ENCODE data around the gene SMIM27. TPM values are rescaled to one million over a fixed set of nuclear protein-coding genes. Genes with fewer than 3 reads are reported as not detected.

SMIM27 gene
- 8.1 TPM for total RNA-seq (2021; ENCODE audit: unreplicated experiment)
- polyA plus RNA-seq (2012), result 16.2 and 21.9 TPM in 2 replicates
- percentile 37 among the genes with signal in this experiment for Bru-seq, nascent RNA
- percentile 22 among the genes with signal in this experiment for BruChase-seq, experiment 1, labeled RNA remaining after a 6-hour chase
- BruChase-seq, experiment 2, labeled RNA remaining after a 2-hour chase, result percentile 24 among the genes with signal in this experiment
- long read RNA-seq, partial matches to known transcripts, result 9 of 11 reads
- long read RNA-seq, other reads (novel, unspliced or antisense), result 1 of 11 reads

GRCh38 chr9:32552172-32552872 is at the start of gene SMIM27, which contains the start of gene TOPORS:
TSS of gene SMIM27 (plus strand) at chr9:32552327. CDS start at chr9:32552435, 108 bp downstream.
TSS of gene TOPORS (minus strand) at chr9:32552586. CDS start at chr9:32552436, 150 bp downstream.
- Histone ChIP-seq H3K9ac (ENCODE audit: low read length) (peak within 1 kb of the TSS; percentile 75), H3K9me2 (ENCODE audit: insufficient read depth) (no peaks in the 10 kb centered on the region), H3K9me3 (ENCODE audit: control insufficient read depth in 1 of 2, insufficient read depth in 1 of 2, low read depth in 1 of 2, low read length in 2 of 2) (no peaks in the 10 kb centered on the region), H3K4me3 (replicated peaks in 1 of 2; ENCODE audit: low read depth in 1 of 2, low read length in 2 of 2) (peak within 1 kb of the TSS; percentile 61 to 83), H2AFZ (ENCODE audit: low read depth, low read length, poor library complexity, severe bottlenecking) (peak within 1 kb of the TSS; percentile 47), H3K27me3 (ENCODE audit: insufficient read depth, low read length) (no peaks in the 10 kb centered on the region), H3K36me3 (ENCODE audit: control insufficient read depth in 1 of 2, insufficient read depth in 2 of 2, low read length in 2 of 2) (no peaks in the 10 kb centered on the region; a peak in 2 of 4 replicates), H3K27ac (ENCODE audit: low read depth, low read length) (peak within 1 kb of the TSS; percentile 83), H3K4me2 (ENCODE audit: low read length) (peak within 1 kb of the TSS; percentile 94), H3K79me2 (ENCODE audit: insufficient read depth, low read length) (peaks cover 61% of the 10 kb centered on the region), H3K4me1 (ENCODE audit: control insufficient read depth in 1 of 2, insufficient read depth in 2 of 2, low read length in 2 of 2) (peaks cover 8 to 22% of the 10 kb centered on the region in 2 experiments), H4K20me1 (ENCODE audit: insufficient read depth) (no peaks in the 10 kb centered on the region)
- TSS peak; percentile 82 for BruUV-seq (replicated peaks)
- CTCF ChIA-PET, result interaction anchor here (1.3 to 1.9 kb wide), 2 partner anchors 26 to 173 kb away, joined by 5 to 16 read pairs; partner anchors contain the start of gene RIGI
- POLR2A ChIA-PET, result interaction anchor here (1.4 to 2.3 kb wide), 2 partner anchors 29 to 473 kb away, joined by 3 to 6 read pairs; partner anchors contain the start of gene DNAJA1
- peak; percentile 84 for DNase-seq (ENCODE audit: low read depth, low spot score)
- intact Hi-C loops (cut with micrococcal nuclease), result no loop called here
- ATAC-seq, result peak; percentile 89
- RAD21 ChIA-PET (ENCODE audit: low non-redundant PET in 1 of 2, low total read pairs in 2 of 2, uncharacterized antibody in 2 of 2, unreplicated experiment in 2 of 2), result interaction anchor here in 1 of 2 experiments (1.1 kb wide), 1 partner anchor 26 kb away, joined by 3 read pairs; the partner anchor contains the start of gene RIGI
- TF ChIP-seq ZBTB33 (IDR thresholded peaks at IDR 0.05; ENCODE audit: extremely low read depth, insufficient replicate concordance, low read length) (no peak), EZH2 (IDR thresholded peaks at IDR 0.05) (no peak), CTCF (IDR thresholded peaks at IDR 0.05 in 2 of 3, conservative IDR thresholded peaks at IDR 0.05 in 1 of 3; ENCODE audit: borderline replicate concordance in 1 of 3, insufficient read depth in 1 of 3, low read depth in 2 of 3, low read length in 2 of 3) (no peak), TCF7L2 (IDR thresholded peaks at IDR 0.05; ENCODE audit: borderline replicate concordance, extremely low read depth, insufficient read depth, insufficient read length) (no peak), RAD21 (IDR thresholded peaks at IDR 0.05; ENCODE audit: low read depth) (no peak), ATF3 (IDR thresholded peaks at IDR 0.05) (no peak), CEBPB (IDR thresholded peaks at IDR 0.05; ENCODE audit: low read depth) (peak; percentile 72), EGR1 (IDR thresholded peaks at IDR 0.05; ENCODE audit: low read depth) (peak; percentile 98), POLR2AphosphoS5 (IDR thresholded peaks at IDR 0.05; ENCODE audit: low read depth, low read length) (peak; percentile 90), CBX3 (IDR thresholded peaks at IDR 0.05; ENCODE audit: low read depth) (0 out of 2 replicates have a peak, but pooled peaks have one; percentile 60), MAX (IDR thresholded peaks at IDR 0.05) (peak; percentile 73), ELF1 (IDR thresholded peaks at IDR 0.05; ENCODE audit: borderline replicate concordance, low read depth) (peak; percentile 97), YY1 (IDR thresholded peaks at IDR 0.05; ENCODE audit: extremely low read depth, insufficient replicate concordance, low read depth, low read length) (peak; percentile 98), JUND (IDR thresholded peaks at IDR 0.05) (no peak), REST (IDR thresholded peaks at IDR 0.05; ENCODE audit: low read depth) (no peak), SP1 (IDR thresholded peaks at IDR 0.05; ENCODE audit: low read depth) (peak; percentile 75), ZFX (IDR thresholded peaks at IDR 0.05) (peak; percentile 91)
